Frontal cortex (tissue), 4 donors: Measurements from ENCODE around the gene CREG1. TPM values are rescaled to one million over a fixed set of nuclear protein-coding genes. Genes with fewer than 3 reads are reported as not detected.

Source experiments
- DNase-seq, 2 donors: peaks; one replicate each; pipeline ENCODE4 v3.0.0; 2012; ENCODE audit warnings: low spot score in 2 of 2
- FAIRE-seq: peaks from 2 replicates; lab custom pipeline; 2012; peaks lifted over from hg19 to GRCh38; lab: Jason Lieb, UNC
- total RNA-seq: library from RNA; depleted of rRNA; stranded (reverse); fragments of >200 nt; gene quantifications from one replicate; pipeline ENCODE4 v1.2.3, GENCODE V29; 2014
- donor health status: control.
- donor health status: control.
- donor health status: control.

CREG1 gene
- total RNA-seq, 1 donor from 2014 or later = 42.4 TPM

DNA sequence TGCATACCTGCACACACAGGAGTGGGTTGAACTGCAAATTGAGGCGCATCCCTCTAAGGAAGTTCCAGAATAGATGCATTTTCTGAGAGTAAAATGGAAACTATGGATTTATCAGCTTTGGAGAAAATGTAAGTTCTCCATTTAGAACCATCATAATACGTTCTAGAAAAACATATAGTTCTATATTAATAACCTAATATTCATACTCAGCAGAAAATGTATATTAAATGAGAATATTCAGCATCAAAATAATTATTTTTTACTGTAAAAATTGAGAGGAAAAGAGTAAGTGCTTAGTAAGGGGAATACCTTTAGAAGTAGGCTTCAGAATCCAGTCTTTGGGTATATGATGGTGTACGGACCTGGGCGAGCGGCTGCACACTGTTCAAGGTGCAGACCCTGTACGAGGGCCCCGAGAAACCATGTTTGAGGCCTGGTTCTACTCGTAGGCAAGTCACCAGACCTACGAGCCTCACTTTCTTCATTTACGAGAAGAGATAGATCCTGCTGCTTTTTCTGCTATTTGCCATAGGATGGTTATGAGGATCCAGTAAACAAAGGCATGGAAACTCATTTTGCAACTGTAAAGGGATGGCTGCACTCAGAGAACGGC lies 42.1 kb downstream of the CREG1 start:
- no peak for FAIRE-seq
- DNase-seq = no peak

DNA sequence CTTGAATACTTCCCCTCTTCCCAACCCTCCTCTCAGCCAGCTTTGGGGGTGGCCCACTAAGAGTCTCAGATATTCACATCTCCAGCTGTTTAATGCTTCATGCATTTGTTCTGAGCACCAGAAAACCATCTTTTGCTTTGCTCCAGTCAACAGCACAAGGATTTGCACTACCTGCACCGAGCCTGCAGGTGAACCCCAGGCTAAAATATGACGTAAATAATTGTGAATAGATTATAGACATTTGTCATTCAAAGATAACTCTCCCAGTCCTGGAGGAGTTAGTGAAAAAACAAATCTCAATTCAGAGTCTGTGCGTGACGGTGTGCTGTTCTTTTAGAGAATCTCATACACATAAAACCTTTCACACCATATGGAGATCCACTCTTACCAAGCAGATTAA lies 42.7 kb downstream of the CREG1 start:
- FAIRE-seq (no peak), DNase-seq (no peak)

DNA sequence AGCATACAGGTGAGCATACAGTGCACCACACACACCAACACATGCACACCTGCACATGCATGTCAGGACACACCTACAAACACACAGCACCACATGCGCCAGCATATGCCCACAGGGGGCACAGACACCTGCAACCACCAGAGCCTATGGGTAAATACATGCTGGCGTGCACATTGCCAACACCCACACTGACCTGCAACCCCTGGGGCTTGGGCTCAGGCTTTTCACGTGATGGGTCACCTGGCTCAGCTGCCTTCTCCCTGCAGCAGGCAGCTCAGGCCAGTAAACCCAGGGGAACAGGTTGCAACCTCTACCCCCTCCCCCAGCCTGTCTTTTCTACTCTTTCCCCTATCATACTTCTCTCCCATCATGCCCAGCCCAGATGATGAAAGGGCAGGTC lies 43.3 kb downstream of the CREG1 start:
- DNase-seq = no peak
- no peak for FAIRE-seq

DNA sequence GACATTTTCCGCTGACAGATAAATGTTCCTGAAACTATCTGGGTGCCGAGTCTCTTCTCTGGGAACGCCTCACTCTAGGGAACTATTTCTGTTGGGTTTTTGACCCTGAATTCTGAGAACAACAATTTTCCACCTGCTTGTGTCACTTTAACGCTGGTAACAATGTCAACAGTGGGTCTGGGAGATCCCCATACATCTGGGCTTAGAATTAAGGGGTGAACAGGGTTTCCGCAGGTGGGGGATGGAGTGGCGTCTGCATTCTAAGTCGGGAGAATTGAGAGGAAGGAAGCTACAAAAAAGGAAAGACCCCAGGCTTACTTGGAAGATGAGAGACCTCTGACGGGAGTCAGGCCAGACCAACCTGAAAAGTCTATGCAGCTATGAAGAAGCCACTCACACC lies 44.0 kb downstream of the CREG1 start:
- no peak for FAIRE-seq

DNA sequence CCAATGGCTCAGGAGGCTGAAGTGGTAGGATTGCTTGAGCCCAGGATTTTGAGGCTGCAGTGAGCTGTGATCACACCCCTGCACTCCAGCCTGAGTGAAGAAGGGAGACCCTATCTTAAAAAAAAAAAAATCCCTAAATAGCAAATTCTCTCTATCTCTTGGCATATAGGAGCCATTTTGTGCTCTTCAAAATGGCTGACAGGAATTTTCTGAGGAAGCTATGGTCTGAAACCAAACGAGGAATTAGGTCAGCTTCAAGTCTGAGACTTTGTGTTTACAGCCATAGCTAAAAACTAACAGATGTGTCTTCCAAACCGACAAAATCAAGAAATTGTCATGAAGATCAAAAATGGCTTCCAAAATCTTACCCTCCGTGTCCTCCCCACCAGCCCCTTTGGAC lies 45.8 kb downstream of the CREG1 start:
- FAIRE-seq = no peak
- DNase-seq = no peak

More for the DNA sequence above, 44.0 kb downstream of the CREG1 start:
- DNase-seq = no peak

DNA sequence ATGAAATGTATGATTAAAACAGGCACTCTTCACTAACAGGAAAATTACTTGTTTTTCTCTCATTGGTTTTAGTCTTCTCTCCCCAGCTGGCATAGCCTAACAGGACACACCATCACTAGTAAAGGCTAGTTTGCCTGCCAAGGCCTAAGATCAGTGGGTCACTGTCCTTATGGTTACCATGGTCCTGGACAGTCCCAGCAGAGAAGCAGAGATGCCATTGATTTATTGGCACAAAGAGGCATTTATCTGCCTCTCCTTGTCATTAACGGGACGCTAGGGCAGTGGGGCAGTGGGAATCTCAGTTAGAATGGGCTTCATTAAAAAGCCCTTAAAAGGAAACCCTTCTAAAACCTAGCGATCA lies 49.1 kb downstream of the CREG1 start:
- no peak for FAIRE-seq

DNA sequence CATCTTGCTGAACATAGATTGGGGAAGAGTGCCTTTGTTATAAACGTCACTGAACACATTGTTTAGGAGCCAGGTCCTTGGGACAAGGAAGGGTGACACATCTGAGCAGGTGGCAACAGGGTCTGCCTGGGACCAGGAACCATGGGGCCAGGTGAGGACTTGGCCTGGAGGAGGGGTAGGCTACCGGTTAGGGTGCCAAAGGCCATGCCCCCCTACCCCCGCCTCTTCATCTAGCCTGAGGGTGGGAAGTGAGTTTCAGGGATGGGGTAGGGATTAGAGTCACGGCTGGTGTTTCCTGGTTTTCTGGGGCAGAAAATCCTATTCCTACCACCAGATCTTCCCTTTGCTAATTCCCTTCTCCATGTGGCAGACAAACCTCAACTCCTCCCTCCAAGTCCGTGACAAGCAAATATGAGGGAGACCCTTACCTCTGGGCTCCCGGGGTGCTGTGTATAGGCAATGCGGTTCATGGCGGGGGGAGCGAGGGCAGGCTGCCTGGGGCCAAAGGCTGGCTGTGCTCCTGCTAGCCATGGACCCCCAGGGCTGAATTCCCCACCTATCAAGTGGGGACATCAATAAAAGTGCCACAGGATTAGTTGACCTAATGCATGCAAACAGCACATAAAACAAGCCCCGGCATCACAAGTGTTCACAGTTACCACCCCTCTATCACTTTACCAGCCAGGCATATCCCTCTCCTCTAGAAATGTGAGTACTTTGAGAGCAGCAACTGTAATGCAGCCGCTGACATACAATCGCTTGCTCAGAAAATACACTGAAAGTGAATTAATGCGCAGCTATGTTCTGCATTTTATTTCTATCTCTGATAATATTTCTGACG lies 49.7 kb downstream of the CREG1 start:
- FAIRE-seq (no peak), DNase-seq (no peak)

More for the DNA sequence above, 49.1 kb downstream of the CREG1 start:
- no peak for DNase-seq

DNA sequence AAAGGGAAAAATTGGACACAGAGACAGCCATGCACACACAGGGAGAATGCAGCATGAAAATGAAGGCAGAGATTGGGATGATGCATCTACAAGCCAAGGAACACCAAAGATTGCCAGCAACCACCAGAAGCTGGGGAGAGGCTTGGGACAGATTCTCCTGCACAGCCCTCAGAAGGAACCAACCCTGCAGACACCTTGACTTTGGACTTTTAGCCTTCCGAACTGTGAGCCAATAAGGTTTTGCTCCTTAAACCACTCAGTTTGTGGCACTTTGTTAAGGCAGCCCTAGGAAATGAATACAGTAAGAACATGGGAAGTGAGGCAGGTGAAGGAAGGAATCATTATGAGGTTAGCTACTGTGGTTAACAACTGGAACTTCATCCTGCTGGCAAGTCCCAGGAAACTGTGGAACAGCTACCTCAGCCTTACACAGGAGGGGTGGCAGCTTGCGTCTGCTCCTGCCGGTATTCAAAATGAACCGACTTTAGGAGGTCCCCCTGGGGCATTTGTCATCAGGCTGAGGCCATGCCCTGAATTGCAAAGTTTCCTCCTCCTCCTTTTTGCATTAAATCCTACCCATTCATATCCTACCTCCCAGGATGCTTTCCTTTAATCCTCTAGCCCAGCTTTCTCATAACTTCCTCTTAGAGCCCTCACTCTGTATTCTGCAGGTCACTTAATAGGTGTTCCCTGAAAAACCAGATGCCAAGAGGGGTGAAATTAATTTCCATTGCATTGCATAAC lies 50.7 kb downstream of the CREG1 start:
- FAIRE-seq (no peak), DNase-seq (no peak)

DNA sequence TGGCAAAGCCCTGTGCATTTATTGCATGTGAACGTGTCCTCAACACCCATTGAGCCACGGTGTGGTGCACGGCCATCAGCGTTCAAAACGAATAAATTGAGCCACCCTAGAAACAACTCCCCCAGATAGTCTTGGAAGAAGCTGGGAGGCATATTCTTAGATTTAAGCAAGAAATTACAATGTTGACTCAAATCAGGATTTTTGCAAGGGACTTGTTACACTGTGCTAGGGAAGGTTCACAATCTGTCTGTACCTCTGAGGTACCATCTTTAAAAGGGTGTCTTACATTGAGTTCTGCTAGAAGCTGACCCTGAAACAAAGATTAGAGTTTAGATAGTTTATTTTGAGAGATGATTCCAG lies 51.4 kb downstream of the CREG1 start:
- FAIRE-seq (no peak), DNase-seq (no peak)

DNA sequence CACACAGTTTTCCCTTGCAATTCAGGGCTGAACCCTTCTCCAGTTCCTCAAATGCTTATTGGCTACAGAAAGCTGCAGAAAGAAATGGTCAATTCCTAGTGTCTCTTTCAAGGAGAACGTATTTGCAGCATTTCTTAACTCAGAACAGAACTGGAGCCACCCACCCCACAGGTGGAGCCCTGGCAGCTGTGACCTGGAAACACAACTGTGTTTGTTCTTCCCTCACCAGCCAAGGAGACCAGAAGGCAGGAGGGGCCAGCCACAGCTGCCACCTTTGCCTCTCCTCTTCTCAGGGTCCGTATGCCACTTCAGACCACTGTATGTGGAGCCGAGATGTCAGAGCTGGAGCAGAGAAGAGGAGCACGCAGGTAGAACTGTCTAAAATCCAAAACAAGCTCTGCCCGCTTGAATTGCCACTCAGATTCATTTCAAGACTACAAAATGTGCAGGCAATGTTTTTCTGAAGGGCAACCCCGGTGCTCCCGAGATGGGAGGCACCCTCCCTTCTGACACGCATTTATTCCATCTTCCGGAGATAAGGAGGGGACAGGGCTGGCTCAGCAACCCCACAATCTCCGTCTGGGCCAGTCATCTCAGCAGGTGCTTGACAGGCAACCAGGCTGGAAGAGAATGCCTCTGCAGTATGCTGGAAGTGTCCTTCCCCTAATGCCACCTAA lies 51.9 kb downstream of the CREG1 start:
- FAIRE-seq (no peak), DNase-seq (no peak)

DNA sequence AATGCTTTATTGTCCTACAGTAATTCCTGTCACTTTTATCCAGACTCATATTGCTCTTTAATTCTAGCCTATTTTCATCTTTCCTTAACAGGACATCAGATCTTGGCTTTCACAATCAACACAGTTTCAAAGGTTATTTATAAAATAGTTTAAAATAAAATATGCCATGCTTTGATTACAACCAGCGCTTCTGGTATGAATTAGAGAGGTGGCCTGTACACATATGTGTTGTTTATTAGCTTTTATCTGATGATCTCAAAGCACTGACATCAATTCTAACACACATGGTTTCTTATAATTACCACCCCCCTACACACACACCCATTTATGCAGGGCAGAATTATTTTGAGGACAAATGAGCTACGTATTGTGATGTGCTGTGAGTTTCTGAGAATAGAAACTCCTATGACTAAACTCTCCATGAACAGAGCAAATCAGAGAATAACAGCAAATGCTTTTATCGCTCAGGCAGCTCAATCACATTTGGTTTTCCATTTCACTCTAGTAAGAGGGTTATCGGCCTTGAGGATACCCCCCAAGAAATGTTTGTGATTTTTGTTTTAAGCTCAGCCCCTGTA lies 53.2 kb downstream of the CREG1 start:
- DNase-seq (no peak), FAIRE-seq (no peak)

DNA sequence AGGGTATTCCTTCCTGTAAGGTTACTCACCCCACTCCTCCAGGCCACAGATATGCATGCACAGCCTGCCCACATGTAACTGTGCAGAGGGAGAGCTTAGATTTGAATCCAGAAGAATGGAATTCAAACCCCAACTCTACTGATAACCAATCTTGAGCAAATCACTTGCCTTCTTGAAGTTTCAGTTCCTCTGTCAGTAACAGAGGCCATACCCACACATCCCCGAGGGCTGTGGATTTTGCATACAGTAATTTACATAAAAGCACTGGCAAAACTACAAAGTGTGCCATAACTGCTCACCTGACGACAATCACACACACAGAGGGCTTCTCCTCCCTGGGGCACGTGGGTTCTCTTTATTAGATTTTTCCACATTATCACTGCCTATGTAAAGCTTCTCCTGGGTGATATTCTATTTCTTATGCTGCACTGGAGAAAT lies 53.9 kb downstream of the CREG1 start:
- no peak for DNase-seq

DNA sequence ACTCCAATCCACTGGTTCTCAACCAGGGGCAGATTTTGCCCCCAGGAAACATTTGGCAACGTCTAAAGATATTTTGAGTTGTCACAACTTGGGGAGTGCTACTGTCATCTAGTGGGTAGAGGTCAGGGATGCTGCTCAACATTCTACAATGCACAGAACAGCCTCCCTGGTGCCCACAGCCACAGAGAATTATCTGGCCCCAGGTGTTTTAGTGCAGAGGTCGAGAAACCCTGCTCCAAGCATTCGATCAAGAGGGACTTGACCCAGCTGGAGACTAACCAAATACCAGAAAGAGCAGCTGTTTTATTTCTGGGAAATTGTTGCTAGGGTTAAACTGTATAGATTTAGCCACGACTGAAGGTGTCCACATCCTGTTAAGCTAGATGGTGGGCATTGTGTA lies 54.5 kb downstream of the CREG1 start:
- no peak for FAIRE-seq
- DNase-seq = no peak

More for the DNA sequence above, 53.9 kb downstream of the CREG1 start:
- FAIRE-seq = no peak

DNA sequence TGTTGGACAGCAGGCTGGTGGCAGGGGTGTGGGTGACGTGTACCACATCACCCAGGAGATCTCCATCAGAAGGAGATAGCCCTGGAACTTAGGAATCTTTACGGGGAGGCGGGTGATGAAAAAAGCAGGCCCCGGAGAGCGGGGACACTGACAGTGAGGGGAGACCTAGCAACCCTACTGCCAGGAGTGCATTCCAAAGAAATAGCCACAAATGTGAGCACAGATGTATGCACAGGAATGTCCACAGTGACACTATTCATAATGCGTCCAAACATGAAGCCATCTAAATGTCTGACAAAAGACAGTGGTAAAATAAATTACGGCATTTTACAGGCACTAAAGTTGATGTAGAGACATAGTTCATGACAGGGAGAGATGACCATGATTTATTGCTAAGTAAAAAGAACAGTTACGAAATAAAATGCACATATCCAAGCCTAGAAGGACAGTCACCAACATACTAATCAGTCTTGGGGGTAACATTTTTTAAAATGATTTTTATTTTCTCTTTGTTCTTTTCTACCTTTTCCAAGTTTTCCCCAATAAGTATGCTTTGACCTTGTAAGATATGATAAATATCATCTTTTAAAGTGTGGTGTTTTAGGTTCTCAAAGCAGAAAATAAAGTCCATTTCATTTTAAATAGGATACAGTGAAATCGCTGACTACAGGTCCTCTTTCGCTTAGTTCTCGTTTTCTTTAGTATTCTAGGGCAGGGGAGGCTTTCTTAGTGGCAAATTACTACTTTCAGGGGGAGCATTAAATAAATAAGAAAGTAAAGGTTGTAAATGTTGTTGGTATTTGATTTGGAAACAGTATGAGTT lies 56.6 kb downstream of the CREG1 start:
- no peak for DNase-seq
- FAIRE-seq = no peak

DNA sequence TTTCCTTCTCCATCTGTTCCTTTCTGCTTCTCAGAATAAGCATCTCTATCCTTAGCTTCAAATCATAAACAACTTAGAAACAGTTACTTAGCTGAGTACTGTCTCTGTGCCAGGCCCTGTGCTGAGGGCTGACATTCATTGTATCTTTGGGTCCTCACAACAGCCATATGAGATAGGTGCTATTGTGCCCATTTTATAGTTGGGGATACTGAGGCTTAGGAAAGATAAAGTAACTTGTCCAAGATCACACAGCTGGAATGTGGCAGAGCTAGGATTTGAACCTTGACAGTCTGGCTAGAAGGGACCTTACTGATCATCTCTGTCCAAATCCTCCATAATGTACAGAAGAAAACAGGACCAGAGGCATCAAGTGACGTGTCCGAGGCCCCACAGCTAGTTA lies 60.2 kb downstream of the CREG1 start:
- DNase-seq = no peak
- FAIRE-seq = no peak

DNA sequence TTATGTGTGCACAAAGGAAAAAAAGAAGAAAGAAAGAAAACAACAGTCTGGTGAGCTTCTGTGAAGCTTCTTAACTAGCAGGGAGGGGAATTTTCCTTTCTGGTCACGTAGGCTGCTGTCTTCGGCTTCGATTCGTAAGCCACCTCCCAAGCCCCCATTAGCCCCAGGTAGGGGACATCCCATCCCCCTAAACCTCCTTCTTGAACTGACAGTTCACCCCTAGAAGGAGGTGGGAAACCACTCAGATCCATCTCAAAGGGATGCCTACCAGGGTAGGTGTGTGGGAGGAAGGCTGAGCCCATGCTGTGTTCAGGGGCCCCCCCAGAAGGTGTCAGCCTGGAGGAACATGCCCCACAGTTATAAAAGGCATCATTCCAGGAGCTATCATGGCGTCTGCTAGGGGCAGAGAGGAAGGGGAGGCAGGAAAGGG lies 61.1 kb downstream of the CREG1 start:
- DNase-seq (no peak), FAIRE-seq (no peak)

DNA sequence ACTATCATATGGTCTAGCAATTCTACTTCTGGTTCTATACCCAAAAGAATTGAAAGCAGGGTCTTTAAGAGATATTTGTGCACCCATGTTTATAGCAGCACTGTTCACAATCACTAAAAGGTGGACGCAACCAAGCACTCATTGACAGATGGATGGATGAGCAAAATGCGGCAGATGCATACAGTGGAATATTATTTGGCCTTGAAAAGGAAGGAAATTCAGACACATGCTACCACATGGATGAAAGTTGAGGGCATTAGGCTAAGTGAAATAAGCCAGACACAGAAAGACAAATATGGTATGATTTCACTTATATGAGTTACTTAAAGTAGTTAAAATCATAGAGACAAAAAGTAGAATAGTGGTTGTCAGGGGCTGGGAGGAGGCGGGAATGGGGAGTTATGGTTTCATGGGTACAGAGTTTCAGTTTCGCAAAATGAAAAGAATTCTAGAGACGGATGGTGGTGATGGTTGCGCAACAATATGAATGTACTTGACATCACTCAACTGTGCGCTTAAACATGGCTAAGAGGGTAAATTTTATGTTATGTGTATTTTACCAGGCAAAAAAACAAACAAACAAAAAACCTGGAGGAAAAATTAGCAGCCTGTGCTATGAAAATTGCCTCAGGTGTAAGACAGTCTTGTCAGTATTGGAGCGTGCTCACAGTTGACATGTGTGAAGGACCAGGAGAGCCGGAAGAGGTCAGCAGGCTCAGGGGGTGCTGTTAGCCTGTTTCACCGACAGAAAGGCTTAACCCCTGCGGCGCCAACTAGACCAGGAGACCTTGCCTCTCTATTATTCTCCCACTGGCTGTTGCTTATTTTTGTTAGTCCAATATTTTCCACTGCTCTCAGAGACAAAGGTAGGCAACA lies 61.7 kb downstream of the CREG1 start:
- DNase-seq (no peak), FAIRE-seq (no peak)
